Activated effector memory CD4-positive, alpha-beta T cell treated with Interleukin-2 at 50 U/mL for 16 hours (primary cell): ENCODE measurements around the gene PALM.
A peak's percentile ranks its signal among the peaks of the same experiment; 100 is the strongest.
"Not testable (repeated sequence)": the region's sequence is repeated elsewhere in the genome, so short reads cannot be mapped to it uniquely, and the experiment has no call there.

Experiments used
- DNase-seq: peaks from one replicate; pipeline ENCODE4 v3.0.0-alpha.2; 2020

The PALM gene

GRCh38 chr19:679418-680286 lies 29.1 kb upstream of the PALM start:
- DNase-seq, result peak; percentile 10

- DNase-seq, result peak; percentile 99
These were observed 28.3 kb upstream of the PALM start for GRCh38 chr19:680287-681028.

- DNase-seq, result no peak
These were observed 27.4 kb upstream of the PALM start for GRCh38 chr19:681029-682019.

GRCh38 chr19:682678-683320 lies 25.9 kb upstream of the PALM start:
- no peak for DNase-seq

- DNase-seq, result no peak
These were observed 23.2 kb upstream of the PALM start for GRCh38 chr19:685454-685931.

- no peak for DNase-seq
These were observed 22.0 kb upstream of the PALM start for GRCh38 chr19:686589-687297.

GRCh38 chr19:687569-688166 lies 21.1 kb upstream of the PALM start:
- DNase-seq, result no peak

- DNase-seq, result no peak
These were observed 20.5 kb upstream of the PALM start for GRCh38 chr19:688214-688613.

- DNase-seq, result no peak
These were observed 19.7 kb upstream of the PALM start for GRCh38 chr19:688992-689391.

- no peak for DNase-seq
These were observed 18.5 kb upstream of the PALM start for GRCh38 chr19:690203-690602.

- DNase-seq, result no peak
These were observed 14.0 kb upstream of the PALM start for GRCh38 chr19:694481-695351.

GRCh38 chr19:695352-695949 lies 13.3 kb upstream of the PALM start, which contains the start of gene PRSS57:
TSS of gene PRSS57 (minus strand) at chr19:695452. CDS start at chr19:695430, 22 bp downstream.
- DNase-seq, result no peak

GRCh38 chr19:698529-698928 lies 10.2 kb upstream of the PALM start:
- not testable (repeated sequence) for DNase-seq

- not testable (repeated sequence) for DNase-seq
These were observed 8.8 kb upstream of the PALM start for GRCh38 chr19:699885-700284.

- DNase-seq, result not testable (repeated sequence)
These were observed 5.9 kb upstream of the PALM start for GRCh38 chr19:702847-703246.

GRCh38 chr19:703329-703650 lies 5.4 kb upstream of the PALM start:
- DNase-seq, result no peak

- peak; percentile 33 for DNase-seq
These were observed 4.9 kb upstream of the PALM start for GRCh38 chr19:703651-704446.

GRCh38 chr19:704447-704741 lies 4.3 kb upstream of the PALM start:
- DNase-seq, result no peak
